GM18867 (cell line): Measurements from ENCODE around the gene SELP.

Experiments
- ATAC-seq: cut with Tn5 transposase; IDR thresholded peaks from one replicate; pipeline ENCODE4 v1.9.1; 2021; ENCODE audit warnings: mild to moderate bottlenecking, moderate library complexity; ENCODE audit not compliant: unreplicated experiment

The SELP gene

GRCh38 chr1:169577981-169578738 is 51.8 kb downstream of the SELP start:
- ATAC-seq: no peak

- ATAC-seq: no peak
Measured at GRCh38 chr1:169576935-169577331, 53.0 kb downstream of the SELP start.

GRCh38 chr1:169576241-169576934 is 53.5 kb downstream of the SELP start:
- ATAC-seq: no peak

GRCh38 chr1:169574336-169574735 is 55.6 kb downstream of the SELP start:
- ATAC-seq: no peak

GRCh38 chr1:169572187-169572586 is 57.7 kb downstream of the SELP start:
- no peak for ATAC-seq

- no peak for ATAC-seq
Measured at GRCh38 chr1:169571450-169571849, 58.5 kb downstream of the SELP start.

- ATAC-seq: no peak
Measured at GRCh38 chr1:169570172-169570574, 59.8 kb downstream of the SELP start.

GRCh38 chr1:169568497-169568896 is 61.4 kb downstream of the SELP start:
- ATAC-seq: no peak

GRCh38 chr1:169565335-169566271 is 64.3 kb downstream of the SELP start:
- ATAC-seq: no peak

GRCh38 chr1:169563650-169564049 is 66.3 kb downstream of the SELP start:
- no peak for ATAC-seq

GRCh38 chr1:169563019-169563615 is 66.8 kb downstream of the SELP start:
- no peak for ATAC-seq

- ATAC-seq: no peak
Measured at GRCh38 chr1:169561692-169562091, 68.2 kb downstream of the SELP start.

- no peak for ATAC-seq
Measured at GRCh38 chr1:169557131-169557530, 72.8 kb downstream of the SELP start.

- peak; percentile 61 for ATAC-seq
Measured at GRCh38 chr1:169550294-169550693, 79.6 kb downstream of the SELP start.

- no peak for ATAC-seq
Measured at GRCh38 chr1:169548282-169548681, 81.6 kb downstream of the SELP start.

- ATAC-seq: peak; percentile 84
Measured at GRCh38 chr1:169546087-169546995, 83.6 kb downstream of the SELP start.

- ATAC-seq: no peak
Measured at GRCh38 chr1:169545472-169545871, 84.5 kb downstream of the SELP start.

- no peak for ATAC-seq
Measured at GRCh38 chr1:169538998-169539871, 90.7 kb downstream of the SELP start.
